Pancreas (tissue), 10 donors: ENCODE data around the gene DDX39B. TPM values are rescaled to one million over a fixed set of nuclear protein-coding genes. Genes with fewer than 3 reads are reported as not detected.

Source experiments
- ATAC-seq, 4 donors: fragments of 200-7000 bp; cut with Tn5 transposase; one replicate each; pipeline versions ENCODE4 v1.8.0 to v1.9.1; 2020; ENCODE audit warnings: mild to moderate bottlenecking in 4 of 4, moderate library complexity in 4 of 4
- DNase-seq, 6 donors: peaks; one replicate each; pipeline ENCODE4 v3.0.0-alpha.2; 2020
- FAIRE-seq: peaks from 2 replicates; lab custom pipeline; 2012; peaks lifted over from hg19 to GRCh38; lab: Jason Lieb, UNC
- H3K27ac ChIP-seq, 4 donors: fragments of 200-600 bp; sonication (generic); 1 replicate in 3 of 4; 2 replicates in 1 of 4; pipeline versions ENCODE4 v1.5.0 to v1.8.0; 2020
- H3K27me3 ChIP-seq, 4 donors: fragments of 200-600 bp; one replicate each; pipeline ENCODE4 v1.8.0; 2021
- H3K36me3 ChIP-seq, 3 donors: fragments of 200-600 bp; sonication (generic) in 1 of 3; one replicate each; pipeline versions ENCODE4 v1.5.0 to v1.8.0; 2020 to 2021
- H3K4me1 ChIP-seq, 3 donors: fragments of 200-600 bp; one replicate each; pipeline ENCODE4 v1.8.0; 2021
- H3K4me3 ChIP-seq, 4 donors: fragments of 200-600 bp; sonication (generic) in 2 of 4; one replicate each; pipeline versions ENCODE4 v1.5.0 to v1.8.0; 2020 to 2021
- H3K9me3 ChIP-seq, 4 donors: fragments of 200-600 bp; one replicate each; pipeline ENCODE4 v1.8.0; 2021
- CTCF ChIP-seq, 4 donors: fragments of 200-600 bp; sonication (generic) in 3 of 4; IDR thresholded peaks; one replicate each; pipeline versions ENCODE4 v1.5.0 to v1.8.0; 2021; ENCODE audit warnings: antibody characterized with exemption in 4 of 4
- WGBS, 2 donors: extraction: QIAGEN DNeasy Blood & Tissue Kit; methylation state at CpG; one replicate each; pipeline ENCODE4 v1.1.7; 2013; 5-methylcytosine and 5-hydroxymethylcytosine counted together
- intact Hi-C, 3 donors: fragments of 100-400 bp; cut with DNase I; formaldehyde crosslinking; loops; one replicate each; pipeline versions ENCODE4 v1.11.1 to v1.14.2; 2022
- polyA plus RNA-seq, 2 donors: library from polyadenylated mRNA; stranded (reverse); fragments of 200-250 nt; gene quantifications; one replicate each; pipeline ENCODE4 v1.2.3, GENCODE V29; 2013
- total RNA-seq, 6 donors: library from RNA; stranded (reverse); fragmentation: NEBNext Ultra II Directional in 4 of 6; extraction: Animal tissue kit (Norgen Biotek cat#: 25700) in 4 of 6; gene quantifications; one replicate each; pipeline versions ENCODE4 v1.2.1 to v1.2.4, GENCODE V29; 2021 to 2023
- donor health status: healthy with polysubstance abuse.
- donor health status: DM: no; HTN: no; CAD: no; lungs with moderate emphysema.
- donor health status: DM: no; HTN: no; CAD: no.
- donor health status: control.
- donor health status: control.
- donor health status: Bipolar disorder and iron deficiency.
- donor health status: DM: yes; HTN: yes; CAD: no.
- donor health status: DM: no; HTN: no; CAD: no.
- donor health status: DM: no; HTN: no; CAD: no.
- donor health status: DM: yes; HTN: yes; CAD: no.

Gene DDX39B
- total and polyA plus RNA-seq, 8 donors, result 134 to 669 (median 180) TPM

GRCh38 chr6:31530659-31531058 is 11.1 kb downstream of the DDX39B start:
- FAIRE-seq (no peak), DNase-seq (no peak), ATAC-seq (no peak)
- no peaks in the 10 kb centered on the region for H3K27me3 ChIP-seq
- TF ChIP-seq CTCF (IDR thresholded peaks at IDR 0.05), result no peak
- no peak overlapping the region for H3K27ac ChIP-seq
- intact Hi-C loops, result no loop called here
- peaks cover 11 to 57% (median 39%) of the 10 kb centered on the region in 3 donors for H3K36me3 ChIP-seq
- H3K4me1 ChIP-seq, result peaks cover 0 to 10% (median 10%) of the 10 kb centered on the region in 3 donors
- 62 to 68% methylated on average over 6 of the region's 6 CpGs for WGBS, 2 donors
- no peaks in the 10 kb centered on the region for H3K9me3 ChIP-seq
- H3K4me3 ChIP-seq, result no peak overlapping the region

GRCh38 chr6:31529329-31530150 is 12.3 kb downstream of the DDX39B start:
- FAIRE-seq, result no peak
- DNase-seq, result no peak
- Histone ChIP-seq H3K4me3 (no peak overlapping the region), H3K27me3 (no peaks in the 10 kb centered on the region), H3K36me3 (peaks cover 0 to 45% (median 29%) of the 10 kb centered on the region in 3 donors), H3K4me1 (peaks cover 0 to 10% (median 10%) of the 10 kb centered on the region in 3 donors), H3K9me3 (no peaks in the 10 kb centered on the region), H3K27ac (peak overlapping the region in 1 of 4 donors; percentile 22)
- TF ChIP-seq CTCF (IDR thresholded peaks at IDR 0.05), result no peak
- 32 to 38% methylated on average over 12 of the region's 12 CpGs for WGBS, 2 donors
- intact Hi-C loops, result no loop called here
- ATAC-seq, result peak; percentile 14 to 57 (median 34)

- Histone ChIP-seq H3K27ac (peak within 1 kb of the TSS in 1 of 4 donors; percentile 22), H3K27me3 (no peaks in the 10 kb centered on the region), H3K4me3 (no peak within 1 kb of the TSS), H3K9me3 (no peaks in the 10 kb centered on the region), H3K4me1 (peaks cover 0 to 10% (median 10%) of the 10 kb centered on the region in 3 donors), H3K36me3 (peaks cover 0 to 39% (median 22%) of the 10 kb centered on the region in 3 donors)
- ATAC-seq (peak; percentile 20 to 56 (median 39)), DNase-seq (peak in 2 of 6 donors; percentile 28 to 62), FAIRE-seq (no peak)
- intact Hi-C loops, result no loop called here
- TF ChIP-seq CTCF (IDR thresholded peaks at IDR 0.05), result no peak
- 62 to 67% methylated on average over 7 of the region's 7 CpGs for WGBS, 2 donors
Measured at GRCh38 chr6:31528821-31529328, 12.9 kb downstream of the DDX39B start, which contains the start of gene MCCD1. TSS of gene MCCD1 (plus strand) at chr6:31528962. CDS start at chr6:31529015, 53 bp downstream.

GRCh38 chr6:31528307-31528777 is 13.5 kb downstream of the DDX39B start:
- intact Hi-C loops, result no loop called here
- Histone ChIP-seq H3K36me3 (peaks cover 0 to 33% (median 17%) of the 10 kb centered on the region in 3 donors), H3K27ac (no peak overlapping the region), H3K4me1 (peaks cover 0 to 10% (median 10%) of the 10 kb centered on the region in 3 donors), H3K4me3 (no peak overlapping the region), H3K27me3 (no peaks in the 10 kb centered on the region), H3K9me3 (no peaks in the 10 kb centered on the region)
- peak in 2 of 4 donors; percentile 11 to 25 for ATAC-seq
- 73 to 77% methylated on average over 4 of the region's 4 CpGs for WGBS, 2 donors
- FAIRE-seq, result no peak
- DNase-seq, result no peak
- no peak for TF ChIP-seq CTCF (IDR thresholded peaks at IDR 0.05)
